ENCODE results near the gene MPRIP.

MPRIP gene

DNA sequence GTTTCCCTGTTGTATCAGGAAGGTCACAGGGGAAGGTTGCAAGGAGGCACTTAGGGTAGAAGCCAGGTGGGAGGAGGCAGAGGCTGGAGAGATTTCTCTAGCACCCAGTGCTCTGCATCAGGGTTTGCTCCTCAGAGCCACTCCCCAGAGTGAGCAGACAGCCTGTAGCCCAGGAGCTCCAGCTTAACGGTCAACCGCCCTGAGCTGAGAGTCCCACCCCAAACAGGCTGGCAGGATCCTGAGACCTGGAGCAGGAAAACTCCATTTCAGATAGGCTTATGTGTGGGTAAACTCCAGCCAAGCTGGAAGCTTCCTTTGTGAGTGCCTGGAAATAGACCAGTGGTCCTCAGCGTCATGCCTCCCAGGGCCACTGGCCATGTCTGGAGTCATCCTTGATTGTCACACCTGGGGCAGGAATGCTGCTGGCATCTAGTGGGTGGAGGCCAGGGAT, 37.9 kb downstream of the MPRIP start:
- DNase-seq (ENCODE audit: low read depth in 1 of 2, low spot score in 1 of 2): no peak
- in situ Hi-C loops (cut with HindIII; ENCODE audit: low pct_unique_long_range_greater_than_20kb, low sequenced_read_pairs): no loop called here
- no peak for TF ChIP-seq JUND (IDR thresholded peaks at IDR 0.05; ENCODE audit: low read depth)

DNA sequence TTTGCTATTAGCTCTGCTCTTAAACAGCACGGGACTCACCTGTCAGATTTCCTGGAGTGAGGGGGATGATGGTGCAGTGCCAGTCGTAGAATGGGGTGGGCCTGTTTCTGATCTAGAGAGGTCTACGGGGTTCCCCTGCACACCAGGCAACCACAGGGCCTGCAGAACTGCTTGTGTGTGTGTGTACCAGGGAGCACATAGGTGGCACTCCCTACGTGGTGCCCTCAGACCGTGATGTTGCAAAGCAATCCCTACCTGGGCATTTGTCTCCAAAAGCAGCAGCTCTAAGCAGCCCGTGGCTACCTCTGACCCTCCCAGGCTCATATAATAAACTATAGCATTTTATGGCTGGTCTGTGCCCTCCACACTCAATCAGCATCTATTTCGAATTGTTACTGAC, 38.5 kb downstream of the MPRIP start:
- in situ Hi-C loops (cut with HindIII; ENCODE audit: low pct_unique_long_range_greater_than_20kb, low sequenced_read_pairs): no loop called here
- TF ChIP-seq JUND (IDR thresholded peaks at IDR 0.05; ENCODE audit: low read depth): no peak
- DNase-seq (ENCODE audit: low read depth in 1 of 2, low spot score in 1 of 2): no peak

- in situ Hi-C loops (cut with HindIII; ENCODE audit: low pct_unique_long_range_greater_than_20kb, low sequenced_read_pairs): no loop called here
- TF ChIP-seq JUND (IDR thresholded peaks at IDR 0.05; ENCODE audit: low read depth): no peak
- no peak for DNase-seq (ENCODE audit: low read depth in 1 of 2, low spot score in 1 of 2)
Observed at GRCh38 chr17:17081304-17081940, 39.2 kb downstream of the MPRIP start.

DNA sequence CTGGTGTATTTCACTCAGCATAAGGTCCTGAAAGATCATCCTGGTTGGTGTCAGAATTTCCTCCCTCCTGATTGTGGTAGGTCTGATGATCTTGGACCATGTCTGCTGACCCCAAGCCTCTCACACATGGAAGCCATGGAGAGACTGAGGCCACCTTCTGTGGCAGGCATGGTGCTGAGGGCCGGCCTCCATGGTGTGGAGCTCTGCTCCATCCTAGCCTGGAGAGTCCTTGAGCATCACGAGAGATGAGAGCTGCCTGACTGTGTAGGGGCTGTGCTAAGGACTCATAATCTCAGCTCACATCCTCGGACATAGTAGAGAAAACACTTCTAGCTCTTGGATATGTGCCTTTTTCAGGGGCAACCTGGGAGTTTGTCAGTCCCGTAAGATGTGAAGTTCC, 40.6 kb downstream of the MPRIP start:
- DNase-seq (ENCODE audit: low read depth in 1 of 2, low spot score in 1 of 2): no peak
- no peak for TF ChIP-seq JUND (IDR thresholded peaks at IDR 0.05; ENCODE audit: low read depth)
- in situ Hi-C loops (cut with HindIII; ENCODE audit: low pct_unique_long_range_greater_than_20kb, low sequenced_read_pairs): no loop called here

GRCh38 chr17:17084317-17084835, 42.1 kb downstream of the MPRIP start:
- no peak for TF ChIP-seq JUND (IDR thresholded peaks at IDR 0.05; ENCODE audit: low read depth)
- in situ Hi-C loops (cut with HindIII; ENCODE audit: low pct_unique_long_range_greater_than_20kb, low sequenced_read_pairs): no loop called here
- no peak for DNase-seq (ENCODE audit: low read depth in 1 of 2, low spot score in 1 of 2)

DNA sequence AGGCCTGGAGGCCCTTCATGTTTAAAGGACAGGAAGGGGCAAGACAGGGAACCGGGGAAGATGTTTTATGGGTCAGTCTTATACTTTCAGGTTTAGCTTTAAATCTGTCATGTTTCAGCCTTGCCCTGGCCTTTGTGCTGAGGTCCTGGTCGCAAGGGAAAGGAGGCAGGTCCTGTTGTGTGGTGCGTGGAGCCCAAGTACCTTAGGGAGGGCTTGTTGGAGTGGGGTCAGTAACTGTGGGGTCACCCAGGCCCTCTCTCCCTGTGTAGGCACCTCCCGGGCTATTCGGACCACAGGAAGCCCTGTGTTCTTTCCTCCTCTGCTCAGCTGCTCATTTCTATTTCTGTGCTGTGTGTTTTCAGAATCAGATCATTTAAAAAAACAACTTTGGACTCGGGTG, 42.7 kb downstream of the MPRIP start:
- in situ Hi-C loops (cut with HindIII; ENCODE audit: low pct_unique_long_range_greater_than_20kb, low sequenced_read_pairs): no loop called here

DNA sequence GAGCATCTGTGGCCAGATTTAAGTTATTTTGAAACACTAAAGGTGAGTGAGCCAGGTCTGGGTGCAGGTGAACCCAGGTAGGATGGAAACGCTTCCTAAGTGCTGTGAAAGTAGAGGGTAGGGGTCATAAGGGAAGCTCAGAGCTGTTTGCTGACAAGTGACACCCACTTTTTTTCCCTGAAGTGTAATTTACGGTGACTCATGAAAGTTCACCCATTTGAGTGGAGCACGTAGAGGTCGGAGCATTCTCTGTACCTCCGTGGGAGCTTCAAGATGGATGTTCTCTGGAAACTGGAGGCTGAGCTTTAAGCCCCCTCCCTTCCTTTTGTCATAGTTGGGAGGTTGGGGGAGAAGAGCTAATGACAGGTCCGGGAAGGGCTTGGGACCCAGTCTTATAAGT, 44.3 kb downstream of the MPRIP start:
- in situ Hi-C loops (cut with HindIII; ENCODE audit: low pct_unique_long_range_greater_than_20kb, low sequenced_read_pairs): no loop called here
- DNase-seq (ENCODE audit: low read depth in 1 of 2, low spot score in 1 of 2): no peak
- no peak for TF ChIP-seq JUND (IDR thresholded peaks at IDR 0.05; ENCODE audit: low read depth)

More for the DNA sequence above, 42.7 kb downstream of the MPRIP start:
- no peak for DNase-seq (ENCODE audit: low read depth in 1 of 2, low spot score in 1 of 2)
- no peak for TF ChIP-seq JUND (IDR thresholded peaks at IDR 0.05; ENCODE audit: low read depth)

- in situ Hi-C loops (cut with HindIII; ENCODE audit: low pct_unique_long_range_greater_than_20kb, low sequenced_read_pairs): no loop called here
- no peak for TF ChIP-seq JUND (IDR thresholded peaks at IDR 0.05; ENCODE audit: low read depth)
- no peak for DNase-seq (ENCODE audit: low read depth in 1 of 2, low spot score in 1 of 2)
Observed at GRCh38 chr17:17087424-17088015, 45.3 kb downstream of the MPRIP start.

GRCh38 chr17:17088086-17088485, 45.8 kb downstream of the MPRIP start:
- TF ChIP-seq JUND (IDR thresholded peaks at IDR 0.05; ENCODE audit: low read depth): no peak
- no peak for DNase-seq (ENCODE audit: low read depth in 1 of 2, low spot score in 1 of 2)
- in situ Hi-C loops (cut with HindIII; ENCODE audit: low pct_unique_long_range_greater_than_20kb, low sequenced_read_pairs): no loop called here

DNA sequence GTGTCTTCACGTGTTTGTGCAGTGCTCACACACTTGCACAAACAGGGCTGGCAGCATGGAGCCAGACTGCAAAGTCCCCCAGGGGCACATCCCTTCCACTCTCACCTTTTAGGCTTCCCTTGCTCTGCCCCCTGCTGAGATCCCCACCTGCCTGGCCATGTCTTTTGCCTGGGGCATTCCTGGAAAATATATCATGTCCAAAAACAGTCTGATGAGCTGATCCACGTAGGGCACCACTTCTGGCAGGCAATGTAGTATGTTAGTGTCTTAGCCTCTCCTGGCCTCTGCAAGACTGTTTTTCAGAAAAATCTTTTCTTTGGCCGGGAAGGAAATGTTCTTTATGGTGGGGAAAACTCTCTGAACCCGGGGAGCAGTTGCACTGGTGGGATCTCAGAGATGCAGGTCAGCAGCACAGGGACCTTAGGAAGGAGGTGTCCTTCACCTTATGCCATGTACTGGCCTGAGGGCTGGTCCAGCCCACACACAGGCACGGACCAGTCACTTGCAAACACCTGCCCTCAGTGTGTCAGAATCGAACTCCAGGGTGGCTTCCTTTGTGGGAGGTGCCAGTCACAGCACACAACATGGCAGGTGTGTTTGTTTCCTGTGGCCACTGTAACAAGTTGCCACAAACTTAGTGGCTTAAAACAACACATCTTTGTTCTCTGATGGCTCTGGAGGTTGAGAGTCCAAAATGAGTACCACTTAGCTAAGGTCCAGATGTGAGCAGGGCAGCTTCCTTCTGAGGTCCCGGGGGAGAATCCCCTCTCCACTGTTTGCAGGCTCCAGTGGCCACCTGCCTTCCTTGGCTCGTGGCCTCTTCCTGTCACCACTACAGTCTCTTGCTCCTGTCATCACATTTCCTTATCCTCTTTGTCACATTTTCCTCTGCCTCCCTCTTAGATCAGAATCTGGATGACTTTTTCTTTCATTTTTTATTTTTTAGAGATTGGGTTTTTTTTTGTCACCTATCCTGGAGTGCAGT, 46.6 kb downstream of the MPRIP start:
- in situ Hi-C loops (cut with HindIII; ENCODE audit: low pct_unique_long_range_greater_than_20kb, low sequenced_read_pairs): no loop called here
- TF ChIP-seq JUND (IDR thresholded peaks at IDR 0.05; ENCODE audit: low read depth): no peak
- no peak for DNase-seq (ENCODE audit: low read depth in 1 of 2, low spot score in 1 of 2)

- no peak for TF ChIP-seq JUND (IDR thresholded peaks at IDR 0.05; ENCODE audit: low read depth)
- no peak for DNase-seq (ENCODE audit: low read depth in 1 of 2, low spot score in 1 of 2)
- in situ Hi-C loops (cut with HindIII; ENCODE audit: low pct_unique_long_range_greater_than_20kb, low sequenced_read_pairs): no loop called here
Observed at GRCh38 chr17:17089796-17090641, 47.8 kb downstream of the MPRIP start.

- no peak for DNase-seq (ENCODE audit: low read depth in 1 of 2, low spot score in 1 of 2)
- TF ChIP-seq JUND (IDR thresholded peaks at IDR 0.05; ENCODE audit: low read depth): no peak
- in situ Hi-C loops (cut with HindIII; ENCODE audit: low pct_unique_long_range_greater_than_20kb, low sequenced_read_pairs): no loop called here
Observed at GRCh38 chr17:17090642-17091103, 48.4 kb downstream of the MPRIP start.
